Progenitor cell of endocrine pancreas (in vitro differentiated cells): ENCODE data around the gene GRPR. TPM values are rescaled to one million over a fixed set of nuclear protein-coding genes. Genes with fewer than 3 reads are reported as not detected.

ENCODE experiments used
- DNase-seq: peaks from one replicate; pipeline ENCODE4 v3.0.0; 2021; ENCODE audit warnings: low spot score; ENCODE audit not compliant: unreplicated experiment
- H3K27ac Mint-ChIP-seq: 2 replicates; pipeline ENCODE4 v1.8.0; 2021; ENCODE audit warnings: mild to moderate bottlenecking, moderate library complexity, mixed read lengths
- H3K27me3 Mint-ChIP-seq: 2 replicates; pipeline ENCODE4 v1.8.0; 2021; ENCODE audit warnings: mixed read lengths
- H3K36me3 Mint-ChIP-seq: 2 replicates; pipeline ENCODE4 v1.8.0; 2022; ENCODE audit warnings: mixed read lengths; ENCODE audit not compliant: insufficient read depth
- H3K4me1 Mint-ChIP-seq: 2 replicates; pipeline ENCODE4 v1.8.0; 2021; ENCODE audit warnings: low read depth, mixed read lengths
- H3K4me3 Mint-ChIP-seq: 2 replicates; pipeline ENCODE4 v1.8.0; 2021; ENCODE audit warnings: low read depth, mild to moderate bottlenecking, moderate library complexity, mixed read lengths
- H3K9me3 Mint-ChIP-seq: 2 replicates; pipeline ENCODE4 v1.8.0; 2021; ENCODE audit warnings: low read depth, mixed read lengths
- total RNA-seq: library from RNA; stranded (reverse); gene quantifications from 2 replicates; pipeline ENCODE4 v1.2.1, GENCODE V29; 2021
- TF ChIP-seq, protein P1 (sequence below): fragments of 200-600 bp; sonication (generic); IDR thresholded peaks from one replicate; pipeline ENCODE4 v1.5.0; 2021; ENCODE audit warnings: antibody characterized with exemption, mild to moderate bottlenecking; ENCODE audit not compliant: unreplicated experiment

The GRPR gene
- total RNA-seq, 1 donor from 2014 or later: 1.8 TPM

DNA sequence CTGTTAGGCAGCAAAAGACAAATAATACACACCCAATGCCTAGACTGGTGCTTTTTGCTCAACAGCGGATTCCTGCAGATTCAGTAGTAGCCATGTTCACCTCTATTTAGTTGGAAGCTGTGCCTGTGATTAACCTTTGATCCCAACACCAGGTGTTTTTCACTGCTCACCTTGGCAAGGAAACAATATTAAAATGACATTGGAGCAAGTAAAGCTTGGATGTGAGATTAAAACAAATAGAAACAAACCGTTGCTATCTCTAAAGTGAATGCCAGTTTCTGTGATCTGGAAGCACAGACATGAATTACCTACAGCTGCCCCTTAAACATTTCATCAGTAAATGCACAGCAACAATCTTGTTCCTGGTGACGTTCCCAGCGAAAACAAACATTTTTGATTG, 79.6 kb downstream of the GRPR start:
- Mint-ChIP-seq H3K4me1 (peaks cover 30% of the 10 kb centered on the region), H3K4me3 (no peak overlapping the region), H3K27ac (peak overlapping the region; percentile 88), H3K9me3 (peaks cover 20% of the 10 kb centered on the region), H3K27me3 (no peaks in the 10 kb centered on the region), H3K36me3 (no peaks in the 10 kb centered on the region)
- DNase-seq: no peak
- TF ChIP-seq, protein P1, sequence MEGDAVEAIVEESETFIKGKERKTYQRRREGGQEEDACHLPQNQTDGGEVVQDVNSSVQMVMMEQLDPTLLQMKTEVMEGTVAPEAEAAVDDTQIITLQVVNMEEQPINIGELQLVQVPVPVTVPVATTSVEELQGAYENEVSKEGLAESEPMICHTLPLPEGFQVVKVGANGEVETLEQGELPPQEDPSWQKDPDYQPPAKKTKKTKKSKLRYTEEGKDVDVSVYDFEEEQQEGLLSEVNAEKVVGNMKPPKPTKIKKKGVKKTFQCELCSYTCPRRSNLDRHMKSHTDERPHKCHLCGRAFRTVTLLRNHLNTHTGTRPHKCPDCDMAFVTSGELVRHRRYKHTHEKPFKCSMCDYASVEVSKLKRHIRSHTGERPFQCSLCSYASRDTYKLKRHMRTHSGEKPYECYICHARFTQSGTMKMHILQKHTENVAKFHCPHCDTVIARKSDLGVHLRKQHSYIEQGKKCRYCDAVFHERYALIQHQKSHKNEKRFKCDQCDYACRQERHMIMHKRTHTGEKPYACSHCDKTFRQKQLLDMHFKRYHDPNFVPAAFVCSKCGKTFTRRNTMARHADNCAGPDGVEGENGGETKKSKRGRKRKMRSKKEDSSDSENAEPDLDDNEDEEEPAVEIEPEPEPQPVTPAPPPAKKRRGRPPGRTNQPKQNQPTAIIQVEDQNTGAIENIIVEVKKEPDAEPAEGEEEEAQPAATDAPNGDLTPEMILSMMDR: no peak

Other genes starting within 250 kb of the GRPR start
- gene MAGEB17, start 43.9 kb downstream of the GRPR start, total RNA-seq: 0.19 and 0.27 TPM in 2 replicates